Right kidney (tissue), 1 donor: ENCODE results near the gene ELANE.
"Not testable (repeated sequence)": the region's sequence is repeated elsewhere in the genome, so short reads cannot be mapped to it uniquely, and the experiment has no call there.

Source experiments
- DNase-seq: peaks from one replicate; pipeline ENCODE4 v3.0.0-alpha.2; 2016

Gene ELANE

GRCh38 chr19:862581-863314 lies 10.6 kb downstream of the ELANE start:
- DNase-seq = peak; percentile 44

GRCh38 chr19:863315-863620 lies 11.2 kb downstream of the ELANE start:
- no peak for DNase-seq

GRCh38 chr19:866769-867300 lies 14.7 kb downstream of the ELANE start:
- DNase-seq = no peak

- no peak for DNase-seq
These were observed 15.2 kb downstream of the ELANE start for GRCh38 chr19:867301-867793.

- DNase-seq = no peak
These were observed 15.9 kb downstream of the ELANE start for GRCh38 chr19:867855-868457.

- no peak for DNase-seq
These were observed 16.5 kb downstream of the ELANE start for GRCh38 chr19:868458-869244.

GRCh38 chr19:869245-870177 lies 17.4 kb downstream of the ELANE start:
- no peak for DNase-seq

- DNase-seq = no peak
These were observed 18.2 kb downstream of the ELANE start for GRCh38 chr19:870314-870713.

- DNase-seq = no peak
These were observed 18.9 kb downstream of the ELANE start for GRCh38 chr19:870963-871401.

- DNase-seq = peak; percentile 53
These were observed 19.6 kb downstream of the ELANE start for GRCh38 chr19:871446-872265.

GRCh38 chr19:872266-872951 lies 20.3 kb downstream of the ELANE start:
- DNase-seq = no peak

GRCh38 chr19:873084-873483 lies 21.0 kb downstream of the ELANE start:
- no peak for DNase-seq

GRCh38 chr19:873561-874041 lies 21.5 kb downstream of the ELANE start:
- no peak for DNase-seq

- DNase-seq = no peak
These were observed 23.3 kb downstream of the ELANE start for GRCh38 chr19:875265-875879.

- DNase-seq = no peak
These were observed 24.0 kb downstream of the ELANE start for GRCh38 chr19:876089-876488.

GRCh38 chr19:876780-877314 lies 24.7 kb downstream of the ELANE start:
- DNase-seq = no peak

GRCh38 chr19:877992-878660 lies 26.0 kb downstream of the ELANE start:
- not testable (repeated sequence) for DNase-seq

- not testable (repeated sequence) for DNase-seq
These were observed 26.9 kb downstream of the ELANE start for GRCh38 chr19:878751-879561.
